MM.1S (cell line): ENCODE data around the gene FMN1.

Source experiments
- DNase-seq: peaks from one replicate; pipeline ENCODE4 v3.0.0-alpha.2; 2015
- H2AFZ ChIP-seq: fragments of 300-600 bp; sonication (generic); 2 replicates; pipeline ENCODE4 v1.6.0; 2016; ENCODE audit warnings: antibody characterized with exemption, low read length
- H3F3A ChIP-seq: fragments of 300-600 bp; sonication (generic); 2 replicates; pipeline ENCODE4 v1.6.1; 2016; ENCODE audit warnings: mild to moderate bottlenecking, antibody characterized with exemption, low read length, moderate library complexity, mixed read lengths; ENCODE audit not compliant: insufficient read depth
- H3K27ac ChIP-seq: fragments of 300-600 bp; sonication (generic); 2 replicates; pipeline ENCODE4 v1.5.1; 2016; ENCODE audit warnings: mild to moderate bottlenecking, low read length
- H3K27me3 ChIP-seq: fragments of 300-600 bp; sonication (generic); replicated peaks from 2 replicates; pipeline ENCODE4 v1.6.0; 2016; ENCODE audit warnings: low read length; ENCODE audit not compliant: insufficient read depth
- H3K36me3 ChIP-seq: fragments of 300-600 bp; sonication (generic); replicated peaks from 2 replicates; pipeline ENCODE4 v1.6.1; 2016; ENCODE audit warnings: mild to moderate bottlenecking, low read length, mixed read lengths; ENCODE audit not compliant: insufficient read depth
- H3K4me1 ChIP-seq: fragments of 300-600 bp; sonication (generic); 2 replicates; pipeline ENCODE4 v1.6.1; 2016; ENCODE audit warnings: low read length, mixed read lengths
- H3K4me2 ChIP-seq: fragments of 300-600 bp; sonication (generic); 2 replicates; pipeline ENCODE4 v1.6.0; 2016; ENCODE audit warnings: low read depth, low read length
- H3K4me3 ChIP-seq: fragments of 300-600 bp; sonication (generic); 2 replicates; pipeline ENCODE4 v1.5.1; 2016; ENCODE audit warnings: low read length, mixed read lengths
- H3K79me2 ChIP-seq: fragments of 300-600 bp; sonication (generic); 2 replicates; pipeline ENCODE4 v1.6.1; 2016; ENCODE audit warnings: mixed run types, low read length, mixed read lengths
- H3K9ac ChIP-seq: fragments of 300-600 bp; sonication (generic); 2 replicates; pipeline ENCODE4 v1.6.1; 2016; ENCODE audit warnings: low read length, mixed read lengths
- H3K9me2 ChIP-seq: fragments of 300-600 bp; sonication (generic); replicated peaks from 2 replicates; pipeline ENCODE4 v1.6.1; 2016; ENCODE audit warnings: mild to moderate bottlenecking, low read length, mixed read lengths; ENCODE audit not compliant: insufficient read depth
- H3K9me3 ChIP-seq: fragments of 300-600 bp; sonication (generic); replicated peaks from 2 replicates; pipeline ENCODE4 v1.6.1; 2016; ENCODE audit warnings: mild to moderate bottlenecking, low read length, mixed read lengths; ENCODE audit not compliant: insufficient read depth
- H4K20me1 ChIP-seq: fragments of 300-600 bp; sonication (generic); 2 replicates; pipeline ENCODE4 v1.6.1; 2016; ENCODE audit warnings: mild to moderate bottlenecking, low read length, moderate library complexity, mixed read lengths; ENCODE audit not compliant: insufficient read depth
- CTCF ChIP-seq: fragments of 300-600 bp; sonication (generic); IDR thresholded peaks from 2 replicates; pipeline ENCODE4 v1.5.1; 2016; ENCODE audit warnings: antibody characterized with exemption, low read length, mixed read lengths
- EZH2 ChIP-seq: fragments of 300-600 bp; sonication (generic); optimal IDR thresholded peaks from 2 replicates; pipeline ENCODE3; 2017; ENCODE audit warnings: low read depth, mild to moderate bottlenecking, antibody characterized with exemption, low read length, mixed read lengths
- EZH2phosphoT487 ChIP-seq: fragments of 300-600 bp; sonication (generic); IDR thresholded peaks from 2 replicates; pipeline ENCODE4 v1.6.1; 2018; ENCODE audit warnings: antibody characterized with exemption, low read length

The FMN1 gene

GRCh38 chr15:32825219-32825618, 369.3 kb downstream of the FMN1 start:
- Histone ChIP-seq H3F3A (no peaks in the 10 kb centered on the region), H2AFZ (no peak overlapping the region), H3K4me2 (no peak overlapping the region), H3K9ac (no peak overlapping the region), H3K27ac (no peak overlapping the region), H4K20me1 (no peaks in the 10 kb centered on the region), H3K4me1 (no peaks in the 10 kb centered on the region), H3K36me3 (no peaks in the 10 kb centered on the region), H3K9me3 (no peaks in the 10 kb centered on the region), H3K4me3 (no peak overlapping the region), H3K9me2 (no peaks in the 10 kb centered on the region), H3K27me3 (no peaks in the 10 kb centered on the region), H3K79me2 (no peaks in the 10 kb centered on the region)
- TF ChIP-seq EZH2 (no peak), EZH2phosphoT487 (no peak), CTCF (no peak)
- DNase-seq: no peak

- Histone ChIP-seq H3K4me2 (no peak overlapping the region), H3K79me2 (no peaks in the 10 kb centered on the region), H3K4me1 (no peaks in the 10 kb centered on the region), H3K9me3 (no peaks in the 10 kb centered on the region), H2AFZ (no peak overlapping the region), H3K36me3 (no peaks in the 10 kb centered on the region), H4K20me1 (no peaks in the 10 kb centered on the region), H3K27ac (no peak overlapping the region), H3K4me3 (no peak overlapping the region), H3K27me3 (no peaks in the 10 kb centered on the region), H3K9me2 (no peaks in the 10 kb centered on the region), H3F3A (no peaks in the 10 kb centered on the region), H3K9ac (no peak overlapping the region)
- TF ChIP-seq CTCF: no peak
- no peak for TF ChIP-seq EZH2
- TF ChIP-seq EZH2phosphoT487: no peak
- DNase-seq: no peak
These were observed 369.7 kb downstream of the FMN1 start for GRCh38 chr15:32824777-32825176.

- H3K9me2 ChIP-seq: no peaks in the 10 kb centered on the region
- no peak overlapping the region for H3K9ac ChIP-seq
- no peaks in the 10 kb centered on the region for H3F3A ChIP-seq
- H3K79me2 ChIP-seq: no peaks in the 10 kb centered on the region
- H4K20me1 ChIP-seq: no peaks in the 10 kb centered on the region
- H3K36me3 ChIP-seq: no peaks in the 10 kb centered on the region
- no peak for TF ChIP-seq CTCF
- no peak for TF ChIP-seq EZH2phosphoT487
- no peak for TF ChIP-seq EZH2
- no peaks in the 10 kb centered on the region for H3K4me1 ChIP-seq
- no peak overlapping the region for H2AFZ ChIP-seq
- H3K4me2 ChIP-seq: no peak overlapping the region
- DNase-seq: no peak
- no peak overlapping the region for H3K27ac ChIP-seq
- H3K9me3 ChIP-seq: no peaks in the 10 kb centered on the region
- H3K4me3 ChIP-seq: no peak overlapping the region
- H3K27me3 ChIP-seq: no peaks in the 10 kb centered on the region
These were observed 370.8 kb downstream of the FMN1 start for GRCh38 chr15:32823750-32824149.
